ENCODE measurements around the gene PRR5L. TPM values are rescaled to one million over a fixed set of nuclear protein-coding genes. Genes with fewer than 3 reads are reported as not detected.
A peak's percentile ranks its signal among the peaks of the same experiment; 100 is the strongest.

The PRR5L gene
- total and polyA plus RNA-seq, 3 experiments from 2014 or later, result 28.4 to 43.0 (median 32.5) TPM

DNA sequence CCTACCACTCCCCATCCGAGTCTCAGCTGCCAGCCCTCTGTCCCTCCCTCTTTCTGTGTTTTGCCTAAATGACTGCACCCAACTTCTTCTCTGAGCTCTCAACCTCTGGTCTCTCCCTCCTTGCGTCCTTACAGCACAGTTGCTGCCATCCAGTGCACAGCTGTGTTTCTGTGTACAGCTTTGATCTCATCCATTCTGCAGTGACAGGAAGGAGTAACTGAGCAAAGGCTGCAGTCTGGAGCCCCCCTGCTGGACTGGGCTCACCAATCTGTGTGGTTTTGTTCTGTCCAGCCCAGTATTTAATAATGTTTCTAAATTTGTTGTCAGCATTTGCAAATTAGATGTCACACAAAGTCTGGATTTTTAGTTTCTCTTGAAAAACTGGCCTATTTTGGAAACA is 43.8 kb downstream of the PRR5L start:
- H3K27ac ChIP-seq (ENCODE audit: low read depth, low read length), result no peak overlapping the region
- ChIA-PET CTCF (interaction anchor here (1.3 to 1.6 kb wide), 2 partner anchors 13 to 153 kb away, joined by 4 to 6 read pairs; no protein-coding TSS in a partner anchor), POLR2A (no interaction called here)
- H3K9me3 ChIP-seq (ENCODE audit: low read length), result no peaks in the 10 kb centered on the region
- no peaks in the 10 kb centered on the region for H3K27me3 ChIP-seq (ENCODE audit: insufficient read depth, low read length, poor library complexity, severe bottlenecking)
- no peaks in the 10 kb centered on the region for H3K9me3 Mint-ChIP-seq
- no peak overlapping the region for H3K4me3 ChIP-seq (ENCODE audit: low read length)
- no peaks in the 10 kb centered on the region for H3K4me1 ChIP-seq (ENCODE audit: insufficient read depth, low read length)
- H3K27ac Mint-ChIP-seq, result no peak overlapping the region
- H3K4me1 Mint-ChIP-seq, result peaks cover 0 to 12% (median 0%) of the 10 kb centered on the region in 3 donors
- H3K36me3 Mint-ChIP-seq, result no peaks in the 10 kb centered on the region
- H3K4me3 Mint-ChIP-seq, result no peak overlapping the region
- no peak for DNase-seq
- peaks cover 14 to 32% of the 10 kb centered on the region in 2 donors for H3K27me3 Mint-ChIP-seq
- no peaks in the 10 kb centered on the region for H3K36me3 ChIP-seq (ENCODE audit: insufficient read depth, low read length)

DNA sequence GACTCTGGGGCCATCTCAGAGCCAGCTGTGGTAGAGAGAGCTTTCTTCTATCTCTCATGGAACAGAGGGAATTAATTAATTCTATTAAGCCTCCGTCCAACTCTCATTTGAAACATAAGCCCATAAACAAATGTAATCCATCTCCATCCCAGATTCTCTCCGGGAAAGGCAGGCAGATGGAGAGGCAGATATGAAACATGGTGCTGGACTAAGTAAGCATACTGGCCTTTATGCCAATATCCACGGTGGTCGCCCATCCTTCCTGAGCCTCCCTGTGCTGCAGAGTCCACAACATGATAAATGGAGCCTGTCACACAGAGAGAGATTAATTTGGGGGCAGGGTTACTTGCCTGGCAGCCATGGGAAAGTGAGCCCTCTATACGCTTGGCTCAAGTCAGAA is 44.8 kb downstream of the PRR5L start:
- POLR2A ChIA-PET, result no interaction called here
- Mint-ChIP-seq H3K4me3 (no peak overlapping the region), H3K27ac (peak overlapping the region in 1 of 8 donors; percentile 27), H3K9me3 (no peaks in the 10 kb centered on the region), H3K4me1 (peaks cover 0 to 12% (median 0%) of the 10 kb centered on the region in 3 donors), H3K27me3 (peaks cover 16 to 32% of the 10 kb centered on the region in 2 donors), H3K36me3 (no peaks in the 10 kb centered on the region)
- Histone ChIP-seq H3K4me3 (ENCODE audit: low read length) (no peak overlapping the region), H3K4me1 (ENCODE audit: insufficient read depth, low read length) (no peaks in the 10 kb centered on the region), H3K27me3 (ENCODE audit: insufficient read depth, low read length, poor library complexity, severe bottlenecking) (no peaks in the 10 kb centered on the region), H3K36me3 (ENCODE audit: insufficient read depth, low read length) (no peaks in the 10 kb centered on the region), H3K9me3 (ENCODE audit: low read length) (no peaks in the 10 kb centered on the region), H3K27ac (ENCODE audit: low read depth, low read length) (no peak overlapping the region)
- CTCF ChIA-PET, result interaction anchor here (1.2 to 1.6 kb wide), 2 partner anchors 12 to 152 kb away, joined by 3 to 4 read pairs; no protein-coding TSS in a partner anchor
- DNase-seq, result no peak

DNA sequence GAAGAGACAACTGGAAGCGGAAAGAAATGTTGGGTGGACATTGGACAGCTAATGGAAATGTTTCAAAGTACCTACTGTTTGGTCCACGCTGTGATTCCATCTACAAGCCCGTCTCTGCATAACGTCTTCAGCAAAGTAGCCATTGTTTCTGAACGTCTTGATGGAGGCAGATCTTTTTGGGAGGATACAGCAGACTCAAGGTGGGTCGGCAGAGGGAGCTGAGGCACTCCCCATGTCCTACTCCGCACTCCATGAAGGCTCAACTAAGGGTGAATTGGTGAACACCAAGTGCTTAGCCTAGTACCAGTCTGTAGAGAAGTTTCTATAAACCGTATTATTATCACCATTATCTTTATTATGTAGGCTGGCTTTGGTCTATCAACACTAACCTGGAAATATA is 45.8 kb downstream of the PRR5L start:
- Mint-ChIP-seq H3K36me3 (no peaks in the 10 kb centered on the region), H3K27me3 (peaks cover 16 to 32% of the 10 kb centered on the region in 2 donors), H3K27ac (peak overlapping the region in 2 of 8 donors; percentile 17 to 63), H3K4me3 (no peak overlapping the region), H3K4me1 (peaks cover 0 to 12% (median 0%) of the 10 kb centered on the region in 3 donors), H3K9me3 (no peaks in the 10 kb centered on the region)
- POLR2A ChIA-PET, result no interaction called here
- Histone ChIP-seq H3K9me3 (ENCODE audit: low read length) (no peaks in the 10 kb centered on the region), H3K4me3 (ENCODE audit: low read length) (no peak overlapping the region), H3K36me3 (ENCODE audit: insufficient read depth, low read length) (no peaks in the 10 kb centered on the region), H3K4me1 (ENCODE audit: insufficient read depth, low read length) (no peaks in the 10 kb centered on the region), H3K27me3 (ENCODE audit: insufficient read depth, low read length, poor library complexity, severe bottlenecking) (no peaks in the 10 kb centered on the region), H3K27ac (ENCODE audit: low read depth, low read length) (no peak overlapping the region)
- no peak for DNase-seq
- CTCF ChIA-PET, result interaction anchor here (1.2 kb wide), 1 partner anchor 11 kb away, joined by 3 read pairs; no protein-coding TSS in a partner anchor

DNA sequence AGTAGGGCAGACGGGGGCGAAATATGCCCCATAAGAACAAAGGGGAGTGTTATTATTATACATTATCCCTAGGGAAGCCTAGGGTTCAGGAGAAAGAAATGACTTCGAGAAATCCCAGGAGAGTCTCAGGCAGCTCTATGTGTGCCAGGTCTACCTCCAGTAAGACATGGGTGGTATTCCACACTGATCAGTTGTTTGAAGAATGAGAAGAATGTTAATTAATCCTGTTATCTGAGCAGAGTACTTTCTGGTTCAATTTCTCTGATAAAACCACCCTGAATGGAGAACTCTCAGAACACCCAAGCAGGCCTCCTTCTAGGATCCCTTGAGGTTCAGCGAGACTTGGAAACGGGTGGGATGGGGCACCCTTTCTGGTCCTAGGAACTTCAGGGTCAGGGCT is 46.2 kb downstream of the PRR5L start:
- H3K4me3 Mint-ChIP-seq, result no peak overlapping the region
- ChIA-PET POLR2A (no interaction called here), CTCF (no interaction called here)
- H3K27ac Mint-ChIP-seq, result no peak overlapping the region
- no peaks in the 10 kb centered on the region for H3K27me3 ChIP-seq (ENCODE audit: insufficient read depth, low read length, poor library complexity, severe bottlenecking)
- H3K4me1 Mint-ChIP-seq, result peaks cover 0 to 12% (median 0%) of the 10 kb centered on the region in 3 donors
- H3K4me1 ChIP-seq (ENCODE audit: insufficient read depth, low read length), result no peaks in the 10 kb centered on the region
- DNase-seq, result no peak
- H3K27me3 Mint-ChIP-seq, result peaks cover 16 to 32% of the 10 kb centered on the region in 2 donors
- H3K9me3 ChIP-seq (ENCODE audit: low read length), result no peaks in the 10 kb centered on the region
- no peaks in the 10 kb centered on the region for H3K36me3 Mint-ChIP-seq
- H3K27ac ChIP-seq (ENCODE audit: low read depth, low read length), result no peak overlapping the region
- no peaks in the 10 kb centered on the region for H3K9me3 Mint-ChIP-seq
- no peak overlapping the region for H3K4me3 ChIP-seq (ENCODE audit: low read length)
- no peaks in the 10 kb centered on the region for H3K36me3 ChIP-seq (ENCODE audit: insufficient read depth, low read length)

- peaks cover 16 to 32% of the 10 kb centered on the region in 2 donors for H3K27me3 Mint-ChIP-seq
- Histone ChIP-seq H3K27me3 (ENCODE audit: insufficient read depth, low read length, poor library complexity, severe bottlenecking) (no peaks in the 10 kb centered on the region), H3K36me3 (ENCODE audit: insufficient read depth, low read length) (no peaks in the 10 kb centered on the region), H3K4me1 (ENCODE audit: insufficient read depth, low read length) (no peaks in the 10 kb centered on the region), H3K27ac (ENCODE audit: low read depth, low read length) (no peak overlapping the region), H3K9me3 (ENCODE audit: low read length) (no peaks in the 10 kb centered on the region), H3K4me3 (ENCODE audit: low read length) (no peak overlapping the region)
- ChIA-PET CTCF (no interaction called here), POLR2A (no interaction called here)
- no peaks in the 10 kb centered on the region for H3K9me3 Mint-ChIP-seq
- no peak overlapping the region for H3K27ac Mint-ChIP-seq
- H3K4me3 Mint-ChIP-seq, result no peak overlapping the region
- no peak for DNase-seq
- no peaks in the 10 kb centered on the region for H3K36me3 Mint-ChIP-seq
- peaks cover 0 to 12% (median 0%) of the 10 kb centered on the region in 3 donors for H3K4me1 Mint-ChIP-seq
These were observed 47.3 kb downstream of the PRR5L start for GRCh38 chr11:36343436-36343835.

DNA sequence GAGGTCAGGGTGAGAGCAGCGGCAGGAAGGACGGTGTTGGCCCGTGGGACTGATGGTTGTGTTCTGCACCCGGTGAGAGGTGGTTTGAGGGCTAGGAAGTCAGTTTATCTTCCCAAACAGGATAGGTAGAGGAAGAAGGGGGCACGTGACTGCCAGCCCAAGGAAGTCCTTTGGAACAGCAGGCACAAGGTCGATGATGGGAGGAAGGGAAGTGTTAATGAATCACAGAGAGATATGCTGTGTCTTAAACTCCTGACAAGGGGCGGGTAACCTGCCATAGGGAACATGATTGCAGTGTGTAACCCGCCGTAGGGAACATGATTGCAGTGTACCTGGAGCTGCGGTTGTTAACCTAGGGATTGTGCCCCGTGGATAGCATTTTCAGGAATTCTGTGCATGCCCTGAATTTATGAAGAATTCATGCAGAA is 49.0 kb downstream of the PRR5L start:
- H3K9me3 Mint-ChIP-seq, result no peaks in the 10 kb centered on the region
- H3K27me3 Mint-ChIP-seq, result peaks cover 12 to 27% of the 10 kb centered on the region in 2 donors
- no peak overlapping the region for H3K27ac Mint-ChIP-seq
- Histone ChIP-seq H3K36me3 (ENCODE audit: insufficient read depth, low read length) (no peaks in the 10 kb centered on the region), H3K27ac (ENCODE audit: low read depth, low read length) (no peak overlapping the region), H3K4me3 (ENCODE audit: low read length) (no peak overlapping the region), H3K27me3 (ENCODE audit: insufficient read depth, low read length, poor library complexity, severe bottlenecking) (no peaks in the 10 kb centered on the region), H3K4me1 (ENCODE audit: insufficient read depth, low read length) (no peaks in the 10 kb centered on the region), H3K9me3 (ENCODE audit: low read length) (no peaks in the 10 kb centered on the region)
- CTCF ChIA-PET, result no interaction called here
- POLR2A ChIA-PET, result no interaction called here
- no peak for DNase-seq
- peaks cover under 1 to 16% (median 6%) of the 10 kb centered on the region in 3 donors for H3K4me1 Mint-ChIP-seq
- H3K4me3 Mint-ChIP-seq, result no peak overlapping the region
- H3K36me3 Mint-ChIP-seq, result no peaks in the 10 kb centered on the region

DNA sequence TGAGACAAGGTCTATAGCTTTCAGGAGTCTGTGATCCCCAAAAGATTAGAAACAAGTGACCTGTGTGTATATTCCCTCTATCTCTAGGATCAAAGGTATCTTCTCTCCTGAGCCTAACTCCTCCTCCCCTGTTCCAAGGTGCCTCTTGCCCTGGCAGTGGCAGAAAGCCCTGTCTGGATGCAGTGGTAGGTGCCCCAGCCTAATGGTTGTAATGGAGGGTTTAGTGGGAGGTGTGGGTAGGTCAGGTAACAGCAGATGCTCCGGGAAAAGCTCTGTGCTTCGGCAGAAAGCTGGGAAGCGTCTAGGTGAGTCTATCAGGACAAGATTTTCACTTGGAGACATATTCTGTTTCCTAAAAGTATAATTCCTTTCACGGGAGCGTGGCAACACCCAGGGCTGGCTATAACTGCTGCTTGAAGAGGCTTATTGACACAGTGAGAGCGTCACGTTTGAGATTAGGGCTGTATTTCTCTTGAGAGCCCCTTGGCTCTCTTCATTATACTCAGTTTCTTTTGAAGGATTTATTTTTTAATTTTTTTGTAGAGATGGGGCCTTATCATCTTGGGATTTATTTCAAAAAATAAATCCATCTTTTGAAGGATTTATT is 49.5 kb downstream of the PRR5L start:
- Histone ChIP-seq H3K4me3 (ENCODE audit: low read length) (no peak overlapping the region), H3K9me3 (ENCODE audit: low read length) (no peaks in the 10 kb centered on the region), H3K4me1 (ENCODE audit: insufficient read depth, low read length) (no peaks in the 10 kb centered on the region), H3K27me3 (ENCODE audit: insufficient read depth, low read length, poor library complexity, severe bottlenecking) (no peaks in the 10 kb centered on the region), H3K27ac (ENCODE audit: low read depth, low read length) (no peak overlapping the region), H3K36me3 (ENCODE audit: insufficient read depth, low read length) (no peaks in the 10 kb centered on the region)
- peaks cover 12 to 22% of the 10 kb centered on the region in 2 donors for H3K27me3 Mint-ChIP-seq
- H3K4me3 Mint-ChIP-seq, result no peak overlapping the region
- no peak overlapping the region for H3K27ac Mint-ChIP-seq
- no peak for DNase-seq
- peaks cover 2 to 22% (median 9%) of the 10 kb centered on the region in 3 donors for H3K4me1 Mint-ChIP-seq
- no peaks in the 10 kb centered on the region for H3K36me3 Mint-ChIP-seq
- ChIA-PET POLR2A (no interaction called here), CTCF (no interaction called here)
- no peaks in the 10 kb centered on the region for H3K9me3 Mint-ChIP-seq

DNA sequence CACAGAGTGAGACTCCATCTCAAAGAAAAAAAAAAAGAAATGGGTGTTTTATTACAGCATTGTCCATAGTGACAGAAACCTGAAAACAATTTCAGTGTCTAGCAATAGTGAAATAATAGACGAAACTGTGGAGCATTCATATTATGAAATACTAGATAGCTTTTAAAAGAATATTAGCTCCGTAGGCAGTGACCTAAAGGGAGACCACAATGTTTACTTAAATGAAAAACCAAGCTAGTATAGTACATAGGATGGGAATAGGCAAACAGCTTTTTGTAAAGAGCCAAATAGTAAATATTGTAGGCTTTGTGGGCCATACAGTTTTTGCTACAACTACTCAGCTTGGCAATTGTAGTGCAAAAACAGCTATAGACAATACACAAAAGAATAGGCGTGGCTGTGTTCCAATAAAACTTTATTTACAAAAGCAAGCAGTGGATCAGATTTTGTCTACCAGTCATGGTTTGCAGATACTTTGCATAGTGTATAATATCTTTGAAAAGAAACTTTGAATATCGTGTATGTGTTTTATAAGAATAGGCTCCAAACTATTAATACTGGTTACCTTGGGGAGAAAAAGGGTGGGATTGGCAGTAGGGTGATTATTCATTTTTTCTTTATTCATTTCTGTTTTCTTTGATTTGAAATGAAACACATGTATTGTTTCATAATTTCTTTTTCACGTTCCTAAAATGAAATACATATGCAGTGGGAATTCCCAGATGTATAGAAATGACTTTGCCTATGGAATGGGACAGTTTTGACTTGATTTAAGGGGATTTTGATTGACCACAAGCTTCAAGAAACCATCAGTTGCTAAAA is 50.7 kb downstream of the PRR5L start:
- ChIA-PET POLR2A (no interaction called here), CTCF (interaction anchor here (0.7 kb wide), 1 partner anchor 163 kb away, joined by 3 read pairs; the partner anchor contains the start of gene TRAF6)
- no peaks in the 10 kb centered on the region for H3K36me3 Mint-ChIP-seq
- Histone ChIP-seq H3K36me3 (ENCODE audit: insufficient read depth, low read length) (no peaks in the 10 kb centered on the region), H3K4me3 (ENCODE audit: low read length) (no peak overlapping the region), H3K9me3 (ENCODE audit: low read length) (no peaks in the 10 kb centered on the region), H3K27ac (ENCODE audit: low read depth, low read length) (no peak overlapping the region), H3K4me1 (ENCODE audit: insufficient read depth, low read length) (no peaks in the 10 kb centered on the region), H3K27me3 (ENCODE audit: insufficient read depth, low read length, poor library complexity, severe bottlenecking) (no peaks in the 10 kb centered on the region)
- H3K4me1 Mint-ChIP-seq, result peaks cover 2 to 22% (median 10%) of the 10 kb centered on the region in 3 donors
- no peaks in the 10 kb centered on the region for H3K9me3 Mint-ChIP-seq
- DNase-seq, result no peak
- H3K4me3 Mint-ChIP-seq, result no peak overlapping the region
- H3K27me3 Mint-ChIP-seq, result peaks cover 9 to 18% of the 10 kb centered on the region in 2 donors
- no peak overlapping the region for H3K27ac Mint-ChIP-seq

Measured in CD8-positive, alpha-beta memory T cell (primary cell).